RWPE1 (cell line): ENCODE results near the gene MYLK4.

Experiments
- CTCF ChIA-PET: fragments of 350-600 bp; sonication (Branson Sonifier 250); formaldehyde crosslinking; extraction: SDS; loops from one replicate; lab custom pipeline; 2021; lab: Yijun Ruan, JAX
- POLR2A ChIA-PET: fragments of 400-600 bp; formaldehyde crosslinking; extraction: SDS; loops from one replicate; lab custom pipeline; 2020; ENCODE audit warnings: antibody characterized with exemption; ENCODE audit not compliant: low non-redundant PET; lab: Yijun Ruan, JAX
- DNase-seq: peaks from one replicate; pipeline ENCODE4 v3.0.0; 2012; ENCODE audit warnings: low spot score
- H3K27ac ChIP-seq: fragments of 450-650 bp; 2 replicates; pipeline ENCODE4 v1.5.1; 2017
- CTCF ChIP-seq: fragments of 450-650 bp; conservative IDR thresholded peaks from 2 replicates; pipeline ENCODE4 v1.5.1; 2017; ENCODE audit warnings: low read depth, mild to moderate bottlenecking

Gene MYLK4

GRCh38 chr6:2687456-2687855, 63.3 kb downstream of the MYLK4 start:
- no peak for TF ChIP-seq CTCF
- no peak for DNase-seq
- H3K27ac ChIP-seq = no peak overlapping the region
- ChIA-PET POLR2A (no interaction called here), CTCF (interaction anchor here (0.7 to 1.2 kb wide), 2 partner anchors 53 to 267 kb away, joined by 3 read pairs; no protein-coding TSS in a partner anchor)

GRCh38 chr6:2686515-2686914, 64.2 kb downstream of the MYLK4 start:
- POLR2A ChIA-PET = no interaction called here
- CTCF ChIA-PET = interaction anchor here (1.2 kb wide), 1 partner anchor 52 kb away, joined by 3 read pairs; no protein-coding TSS in a partner anchor
- no peak for DNase-seq
- H3K27ac ChIP-seq = no peak overlapping the region
- TF ChIP-seq CTCF = no peak

GRCh38 chr6:2684766-2685754, 65.7 kb downstream of the MYLK4 start:
- ChIA-PET CTCF (no interaction called here), POLR2A (no interaction called here)
- DNase-seq = no peak
- TF ChIP-seq CTCF = no peak
- no peak overlapping the region for H3K27ac ChIP-seq

- H3K27ac ChIP-seq = peak overlapping the region; percentile 60
- no peak for TF ChIP-seq CTCF
- DNase-seq = peak; percentile 83
- POLR2A ChIA-PET = no interaction called here
- CTCF ChIA-PET = interaction anchor here (0.5 kb wide), 1 partner anchor 1482 kb away, joined by 4 read pairs; no protein-coding TSS in a partner anchor
Observed at GRCh38 chr6:2684103-2684749, 66.5 kb downstream of the MYLK4 start.

GRCh38 chr6:2680264-2680922, 70.3 kb downstream of the MYLK4 start:
- no peak overlapping the region for H3K27ac ChIP-seq
- CTCF ChIA-PET = interaction anchor here (0.6 kb wide), 1 partner anchor 1328 kb away, joined by 3 read pairs; no protein-coding TSS in a partner anchor
- POLR2A ChIA-PET = no interaction called here
- DNase-seq = no peak
- no peak for TF ChIP-seq CTCF

- CTCF ChIA-PET = no interaction called here
Observed at GRCh38 chr6:2677080-2677593, 73.6 kb downstream of the MYLK4 start.

More at GRCh38 chr6:2677080-2677593, 73.6 kb downstream of the MYLK4 start:
- no peak overlapping the region for H3K27ac ChIP-seq
- POLR2A ChIA-PET = no interaction called here
- no peak for TF ChIP-seq CTCF
- no peak for DNase-seq
